Measurements from ENCODE around the gene CDKAL1.

The CDKAL1 gene

GRCh38 chr6:21198032-21198640, 663.9 kb downstream of the CDKAL1 start:
- Histone ChIP-seq H3K27ac (ENCODE audit: low read depth, low read length) (no peak overlapping the region), H3K4ac (ENCODE audit: low read depth, low read length) (no peak overlapping the region), H3K4me3 (ENCODE audit: low read length) (no peak overlapping the region), H4K5ac (ENCODE audit: low read length) (no peak overlapping the region), H2BK15ac (replicated peaks; ENCODE audit: low read depth) (no peak overlapping the region), H3K4me1 (ENCODE audit: control insufficient read depth, low read depth, low read length) (no peaks in the 10 kb centered on the region), H4K8ac (ENCODE audit: low read depth, low read length) (no peak overlapping the region), H2BK5ac (ENCODE audit: low read length) (no peak overlapping the region), H3K36me3 (ENCODE audit: control insufficient read depth, insufficient read depth, low read length) (no peaks in the 10 kb centered on the region), H3K79me2 (ENCODE audit: control insufficient read depth, insufficient read depth, low read length) (no peaks in the 10 kb centered on the region), H3K27me3 (ENCODE audit: insufficient read depth, low read length, poor library complexity) (no peaks in the 10 kb centered on the region), H2BK120ac (ENCODE audit: low read depth, low read length) (no peak overlapping the region), H3K9ac (ENCODE audit: low read length) (no peak overlapping the region), H3K18ac (ENCODE audit: low read length) (no peak overlapping the region), H2AK5ac (ENCODE audit: low read length) (no peak overlapping the region), H3K4me2 (ENCODE audit: low read length) (no peak overlapping the region), H3K56ac (ENCODE audit: low read length) (no peak overlapping the region), H3K79me1 (ENCODE audit: low read length) (no peaks in the 10 kb centered on the region), H3K23ac (ENCODE audit: low read length) (no peak overlapping the region)
- DNase-seq: no peak
- WGBS (ENCODE audit: extremely low coverage, insufficient coverage, low lambda C conversion rate): no CpG with 5 or more reads among the region's 5 CpGs

- H3K9ac ChIP-seq (ENCODE audit: low read length): no peak overlapping the region
- H4K5ac ChIP-seq (ENCODE audit: low read length): no peak overlapping the region
- no peak overlapping the region for H3K4me2 ChIP-seq (ENCODE audit: low read length)
- H2AK5ac ChIP-seq (ENCODE audit: low read length): no peak overlapping the region
- H2BK120ac ChIP-seq (ENCODE audit: low read depth, low read length): no peak overlapping the region
- H3K56ac ChIP-seq (ENCODE audit: low read length): no peak overlapping the region
- H3K27me3 ChIP-seq (ENCODE audit: insufficient read depth, low read length, poor library complexity): no peaks in the 10 kb centered on the region
- no peak overlapping the region for H3K4me3 ChIP-seq (ENCODE audit: low read length)
- H3K23ac ChIP-seq (ENCODE audit: low read length): no peak overlapping the region
- no peak overlapping the region for H3K4ac ChIP-seq (ENCODE audit: low read depth, low read length)
- no peak overlapping the region for H2BK5ac ChIP-seq (ENCODE audit: low read length)
- no peak overlapping the region for H3K27ac ChIP-seq (ENCODE audit: low read depth, low read length)
- H3K79me2 ChIP-seq (ENCODE audit: control insufficient read depth, insufficient read depth, low read length): no peaks in the 10 kb centered on the region
- H3K4me1 ChIP-seq (ENCODE audit: control insufficient read depth, low read depth, low read length): no peaks in the 10 kb centered on the region
- WGBS (ENCODE audit: extremely low coverage, insufficient coverage, low lambda C conversion rate): no CpG with 5 or more reads among the region's 6 CpGs
- H2BK15ac ChIP-seq (replicated peaks; ENCODE audit: low read depth): no peak overlapping the region
- no peak for DNase-seq
- no peaks in the 10 kb centered on the region for H3K36me3 ChIP-seq (ENCODE audit: control insufficient read depth, insufficient read depth, low read length)
- no peak overlapping the region for H4K8ac ChIP-seq (ENCODE audit: low read depth, low read length)
- H3K18ac ChIP-seq (ENCODE audit: low read length): no peak overlapping the region
- no peaks in the 10 kb centered on the region for H3K79me1 ChIP-seq (ENCODE audit: low read length)
Measured at GRCh38 chr6:21199262-21199661, 665.0 kb downstream of the CDKAL1 start.

- H4K8ac ChIP-seq (ENCODE audit: low read depth, low read length): no peak overlapping the region
- H2BK5ac ChIP-seq (ENCODE audit: low read length): no peak overlapping the region
- H3K27me3 ChIP-seq (ENCODE audit: insufficient read depth, low read length, poor library complexity): no peaks in the 10 kb centered on the region
- no peak overlapping the region for H3K18ac ChIP-seq (ENCODE audit: low read length)
- no peak overlapping the region for H3K4me3 ChIP-seq (ENCODE audit: low read length)
- no peak overlapping the region for H3K23ac ChIP-seq (ENCODE audit: low read length)
- H3K4me2 ChIP-seq (ENCODE audit: low read length): no peak overlapping the region
- no peak overlapping the region for H3K27ac ChIP-seq (ENCODE audit: low read depth, low read length)
- H2BK120ac ChIP-seq (ENCODE audit: low read depth, low read length): no peak overlapping the region
- H3K9ac ChIP-seq (ENCODE audit: low read length): no peak overlapping the region
- no peak overlapping the region for H2BK15ac ChIP-seq (replicated peaks; ENCODE audit: low read depth)
- DNase-seq: no peak
- no peak overlapping the region for H2AK5ac ChIP-seq (ENCODE audit: low read length)
- H3K79me1 ChIP-seq (ENCODE audit: low read length): no peaks in the 10 kb centered on the region
- no peak overlapping the region for H4K5ac ChIP-seq (ENCODE audit: low read length)
- no peak overlapping the region for H3K4ac ChIP-seq (ENCODE audit: low read depth, low read length)
- H3K36me3 ChIP-seq (ENCODE audit: control insufficient read depth, insufficient read depth, low read length): no peaks in the 10 kb centered on the region
- H3K79me2 ChIP-seq (ENCODE audit: control insufficient read depth, insufficient read depth, low read length): no peaks in the 10 kb centered on the region
- no peak overlapping the region for H3K56ac ChIP-seq (ENCODE audit: low read length)
- WGBS (ENCODE audit: extremely low coverage, insufficient coverage, low lambda C conversion rate): no CpG with 5 or more reads among the region's 7 CpGs
- H3K4me1 ChIP-seq (ENCODE audit: control insufficient read depth, low read depth, low read length): no peaks in the 10 kb centered on the region
Measured at GRCh38 chr6:21200134-21200870, 666.0 kb downstream of the CDKAL1 start.

- WGBS (ENCODE audit: extremely low coverage, insufficient coverage, low lambda C conversion rate): no CpG with 5 or more reads among the region's 4 CpGs
- Histone ChIP-seq H2BK5ac (ENCODE audit: low read length) (no peak overlapping the region), H3K4me2 (ENCODE audit: low read length) (no peak overlapping the region), H3K79me1 (ENCODE audit: low read length) (no peaks in the 10 kb centered on the region), H3K56ac (ENCODE audit: low read length) (no peak overlapping the region), H3K9ac (ENCODE audit: low read length) (no peak overlapping the region), H3K27me3 (ENCODE audit: insufficient read depth, low read length, poor library complexity) (no peaks in the 10 kb centered on the region), H2AK5ac (ENCODE audit: low read length) (no peak overlapping the region), H2BK15ac (replicated peaks; ENCODE audit: low read depth) (no peak overlapping the region), H2BK120ac (ENCODE audit: low read depth, low read length) (no peak overlapping the region), H4K5ac (ENCODE audit: low read length) (no peak overlapping the region), H3K79me2 (ENCODE audit: control insufficient read depth, insufficient read depth, low read length) (no peaks in the 10 kb centered on the region), H3K4me1 (ENCODE audit: control insufficient read depth, low read depth, low read length) (no peaks in the 10 kb centered on the region), H3K4ac (ENCODE audit: low read depth, low read length) (no peak overlapping the region), H3K18ac (ENCODE audit: low read length) (no peak overlapping the region), H4K8ac (ENCODE audit: low read depth, low read length) (no peak overlapping the region), H3K4me3 (ENCODE audit: low read length) (no peak overlapping the region), H3K23ac (ENCODE audit: low read length) (no peak overlapping the region), H3K36me3 (ENCODE audit: control insufficient read depth, insufficient read depth, low read length) (no peaks in the 10 kb centered on the region), H3K27ac (ENCODE audit: low read depth, low read length) (no peak overlapping the region)
- no peak for DNase-seq
Measured at GRCh38 chr6:21201187-21201586, 666.9 kb downstream of the CDKAL1 start.

- Histone ChIP-seq H2BK15ac (replicated peaks; ENCODE audit: low read depth) (no peak overlapping the region), H3K56ac (ENCODE audit: low read length) (no peak overlapping the region), H2BK120ac (ENCODE audit: low read depth, low read length) (no peak overlapping the region), H3K23ac (ENCODE audit: low read length) (no peak overlapping the region), H3K4me3 (ENCODE audit: low read length) (no peak overlapping the region), H3K27ac (ENCODE audit: low read depth, low read length) (no peak overlapping the region), H2BK5ac (ENCODE audit: low read length) (no peak overlapping the region), H3K9ac (ENCODE audit: low read length) (no peak overlapping the region), H3K4ac (ENCODE audit: low read depth, low read length) (no peak overlapping the region), H3K4me1 (ENCODE audit: control insufficient read depth, low read depth, low read length) (no peaks in the 10 kb centered on the region), H3K79me1 (ENCODE audit: low read length) (no peaks in the 10 kb centered on the region), H3K79me2 (ENCODE audit: control insufficient read depth, insufficient read depth, low read length) (no peaks in the 10 kb centered on the region), H3K27me3 (ENCODE audit: insufficient read depth, low read length, poor library complexity) (no peaks in the 10 kb centered on the region), H2AK5ac (ENCODE audit: low read length) (no peak overlapping the region), H3K18ac (ENCODE audit: low read length) (no peak overlapping the region), H4K5ac (ENCODE audit: low read length) (no peak overlapping the region), H3K4me2 (ENCODE audit: low read length) (no peak overlapping the region), H4K8ac (ENCODE audit: low read depth, low read length) (no peak overlapping the region), H3K36me3 (ENCODE audit: control insufficient read depth, insufficient read depth, low read length) (no peaks in the 10 kb centered on the region)
- no CpG with 5 or more reads among the region's 10 CpGs for WGBS (ENCODE audit: extremely low coverage, insufficient coverage, low lambda C conversion rate)
- no peak for DNase-seq
Measured at GRCh38 chr6:21201637-21202350, 667.5 kb downstream of the CDKAL1 start.
